T-helper 1 cell treated with Interleukin-12 subunit alpha and Interleukin-12 subunit beta and Interleukin-4 antibody, amounts not matched to agents 30 μg/mL and 1 μg/mL, for 36 hours (primary cell): Measurements from ENCODE around the gene ACSL6.

ENCODE experiments used
- H3K27ac Mint-ChIP-seq: one replicate; pipeline ENCODE4 v1.8.0; 2021; ENCODE audit warnings: mild to moderate bottlenecking, mixed read lengths
- H3K27me3 Mint-ChIP-seq: one replicate; pipeline ENCODE4 v1.8.0; 2021; ENCODE audit warnings: low read depth, mixed read lengths
- H3K36me3 Mint-ChIP-seq: one replicate; pipeline ENCODE4 v1.8.0; 2021; ENCODE audit warnings: low read depth, mixed read lengths
- H3K4me1 Mint-ChIP-seq: one replicate; pipeline ENCODE4 v1.8.0; 2021; ENCODE audit warnings: low read depth, mixed read lengths
- H3K4me3 Mint-ChIP-seq: one replicate; pipeline ENCODE4 v1.8.0; 2021; ENCODE audit warnings: mild to moderate bottlenecking, moderate library complexity, mixed read lengths
- H3K9me3 Mint-ChIP-seq: one replicate; pipeline ENCODE4 v1.8.0; 2021; ENCODE audit warnings: mixed read lengths

Gene ACSL6

GRCh38 chr5:132013006-132013689 is 1.7 kb upstream of the ACSL6 start:
- H3K4me1 Mint-ChIP-seq = peaks cover 49% of the 10 kb centered on the region
- H3K27ac Mint-ChIP-seq = peak overlapping the region; percentile 10
- peaks cover 92% of the 10 kb centered on the region for H3K27me3 Mint-ChIP-seq
- no peak overlapping the region for H3K4me3 Mint-ChIP-seq
- H3K36me3 Mint-ChIP-seq = peaks cover 2% of the 10 kb centered on the region
- no peaks in the 10 kb centered on the region for H3K9me3 Mint-ChIP-seq

- Mint-ChIP-seq H3K4me3 (peak overlapping the region; percentile 35), H3K36me3 (peaks cover 2% of the 10 kb centered on the region), H3K27me3 (peaks cover 88% of the 10 kb centered on the region), H3K27ac (no peak overlapping the region), H3K4me1 (peaks cover 46% of the 10 kb centered on the region), H3K9me3 (no peaks in the 10 kb centered on the region)
Observed at GRCh38 chr5:132012371-132013005, 1.0 kb upstream of the ACSL6 start.

- peaks cover 34% of the 10 kb centered on the region for H3K4me1 Mint-ChIP-seq
- H3K27me3 Mint-ChIP-seq = peaks cover 74% of the 10 kb centered on the region
- peak overlapping the region; percentile 68 for H3K4me3 Mint-ChIP-seq
- H3K9me3 Mint-ChIP-seq = no peaks in the 10 kb centered on the region
- H3K27ac Mint-ChIP-seq = peak overlapping the region; percentile 14
- peaks cover 2% of the 10 kb centered on the region for H3K36me3 Mint-ChIP-seq
Observed at GRCh38 chr5:132010989-132011621, 353 bp downstream of the ACSL6 start.

- peaks cover 69% of the 10 kb centered on the region for H3K27me3 Mint-ChIP-seq
- H3K36me3 Mint-ChIP-seq = peaks cover 2% of the 10 kb centered on the region
- peaks cover 33% of the 10 kb centered on the region for H3K4me1 Mint-ChIP-seq
- H3K4me3 Mint-ChIP-seq = peak overlapping the region; percentile 68
- H3K9me3 Mint-ChIP-seq = no peaks in the 10 kb centered on the region
- H3K27ac Mint-ChIP-seq = peak overlapping the region; percentile 14
Observed at GRCh38 chr5:132010645-132010988, 841 bp downstream of the ACSL6 start.

- Mint-ChIP-seq H3K9me3 (no peaks in the 10 kb centered on the region), H3K4me3 (peak overlapping the region; percentile 68), H3K27ac (no peak overlapping the region), H3K4me1 (peaks cover 33% of the 10 kb centered on the region), H3K27me3 (peaks cover 66% of the 10 kb centered on the region), H3K36me3 (peaks cover 2% of the 10 kb centered on the region)
Observed at GRCh38 chr5:132009706-132010405, 1.6 kb downstream of the ACSL6 start.

GRCh38 chr5:132008961-132009680 is 2.3 kb downstream of the ACSL6 start:
- Mint-ChIP-seq H3K27ac (no peak overlapping the region), H3K36me3 (peaks cover under 1% of the 10 kb centered on the region), H3K9me3 (no peaks in the 10 kb centered on the region), H3K4me3 (no peak overlapping the region), H3K4me1 (peaks cover 33% of the 10 kb centered on the region), H3K27me3 (peaks cover 63% of the 10 kb centered on the region)

GRCh38 chr5:132008163-132008473 is 3.3 kb downstream of the ACSL6 start:
- Mint-ChIP-seq H3K9me3 (no peaks in the 10 kb centered on the region), H3K27ac (no peak overlapping the region), H3K4me1 (peaks cover 33% of the 10 kb centered on the region), H3K27me3 (peaks cover 54% of the 10 kb centered on the region), H3K36me3 (no peaks in the 10 kb centered on the region), H3K4me3 (no peak overlapping the region)

- Mint-ChIP-seq H3K36me3 (no peaks in the 10 kb centered on the region), H3K4me1 (peaks cover 35% of the 10 kb centered on the region), H3K27ac (no peak overlapping the region), H3K4me3 (no peak overlapping the region), H3K9me3 (no peaks in the 10 kb centered on the region), H3K27me3 (peaks cover 52% of the 10 kb centered on the region)
Observed at GRCh38 chr5:132007399-132008162, 3.9 kb downstream of the ACSL6 start.

- no peaks in the 10 kb centered on the region for H3K36me3 Mint-ChIP-seq
- no peak overlapping the region for H3K4me3 Mint-ChIP-seq
- H3K27me3 Mint-ChIP-seq = peaks cover 50% of the 10 kb centered on the region
- no peak overlapping the region for H3K27ac Mint-ChIP-seq
- peaks cover 35% of the 10 kb centered on the region for H3K4me1 Mint-ChIP-seq
- no peaks in the 10 kb centered on the region for H3K9me3 Mint-ChIP-seq
Observed at GRCh38 chr5:132006331-132007120, 4.9 kb downstream of the ACSL6 start.

- Mint-ChIP-seq H3K27me3 (peaks cover 42% of the 10 kb centered on the region), H3K4me3 (no peak overlapping the region), H3K4me1 (peaks cover 37% of the 10 kb centered on the region), H3K27ac (no peak overlapping the region), H3K9me3 (no peaks in the 10 kb centered on the region), H3K36me3 (no peaks in the 10 kb centered on the region)
Observed at GRCh38 chr5:132005591-132005990, 5.9 kb downstream of the ACSL6 start.

GRCh38 chr5:132003982-132004381 is 7.5 kb downstream of the ACSL6 start:
- H3K27ac Mint-ChIP-seq = no peak overlapping the region
- H3K36me3 Mint-ChIP-seq = no peaks in the 10 kb centered on the region
- H3K9me3 Mint-ChIP-seq = no peaks in the 10 kb centered on the region
- peaks cover 40% of the 10 kb centered on the region for H3K4me1 Mint-ChIP-seq
- peaks cover 26% of the 10 kb centered on the region for H3K27me3 Mint-ChIP-seq
- no peak overlapping the region for H3K4me3 Mint-ChIP-seq

GRCh38 chr5:132003170-132003744 is 8.2 kb downstream of the ACSL6 start:
- Mint-ChIP-seq H3K9me3 (no peaks in the 10 kb centered on the region), H3K4me1 (peaks cover 42% of the 10 kb centered on the region), H3K27me3 (peaks cover 23% of the 10 kb centered on the region), H3K27ac (no peak overlapping the region), H3K4me3 (no peak overlapping the region), H3K36me3 (peaks cover 3% of the 10 kb centered on the region)

GRCh38 chr5:132002757-132003156 is 8.7 kb downstream of the ACSL6 start:
- Mint-ChIP-seq H3K9me3 (no peaks in the 10 kb centered on the region), H3K27me3 (peaks cover 19% of the 10 kb centered on the region), H3K36me3 (peaks cover 3% of the 10 kb centered on the region), H3K27ac (no peak overlapping the region), H3K4me1 (peaks cover 41% of the 10 kb centered on the region), H3K4me3 (no peak overlapping the region)
